ENCODE results near the gene R3HDM1. TPM values are rescaled to one million over a fixed set of nuclear protein-coding genes. Genes with fewer than 3 reads are reported as not detected.

The R3HDM1 gene
- total RNA-seq, 1 experiment from 2014 or later = 62.6 TPM

- H3K27me3 ChIP-seq (ENCODE audit: control insufficient read depth, insufficient read depth, low read length) = no peaks in the 10 kb centered on the region
- H3K36me3 ChIP-seq (ENCODE audit: control insufficient read depth, insufficient read depth, low read length) = no peaks in the 10 kb centered on the region
- DNase-seq (ENCODE audit: low read depth, low spot score) (no peak), ATAC-seq (no peak)
- ChIA-PET POLR2A (interaction anchor here (0.5 kb wide), 1 partner anchor 728 kb away, joined by 5 read pairs; no protein-coding TSS in a partner anchor), CTCF (interaction anchor here (0.6 kb wide), 1 partner anchor 67 kb away, joined by 3 read pairs; no protein-coding TSS in a partner anchor)
- intact Hi-C loops (cut with micrococcal nuclease; ENCODE audit: unreplicated experiment) (no loop called here), in situ Hi-C loops (cut with HindIII; ENCODE audit: low pct_unique_long_range_greater_than_20kb, low sequenced_read_pairs) (no loop called here)
- no TSS peak for BruUV-seq (replicated peaks)
- H3K4me3 ChIP-seq (ENCODE audit: low read depth in 2 of 2, low read length in 2 of 2) = no peak overlapping the region
- TF ChIP-seq POLR2AphosphoS5 (IDR thresholded peaks at IDR 0.05; ENCODE audit: low read depth, low read length) (no peak), CTCF (IDR thresholded peaks at IDR 0.05) (no peak), SIN3A (IDR thresholded peaks at IDR 0.05; ENCODE audit: borderline replicate concordance, insufficient read depth, low read depth, low read length) (no peak), REST (IDR thresholded peaks at IDR 0.05; ENCODE audit: insufficient read depth in 1 of 2, low read depth in 2 of 2, low read length in 1 of 2) (no peak), TCF7L2 (IDR thresholded peaks at IDR 0.05; ENCODE audit: low read depth, low read length) (no peak)
- no peaks in the 10 kb centered on the region for H3K9me3 ChIP-seq (ENCODE audit: control insufficient read depth, insufficient read depth, low read depth, low read length)
- H3K4me1 ChIP-seq (ENCODE audit: control insufficient read depth, insufficient read depth, low read length) = no peaks in the 10 kb centered on the region
- no peak overlapping the region for H3K27ac ChIP-seq (ENCODE audit: low read length)
Measured at GRCh38 chr2:135733045-135733444, 201.8 kb downstream of the R3HDM1 start.

- no TSS peak for BruUV-seq (replicated peaks)
- H3K36me3 ChIP-seq (ENCODE audit: control insufficient read depth, insufficient read depth, low read length) = no peaks in the 10 kb centered on the region
- TF ChIP-seq REST (IDR thresholded peaks at IDR 0.05; ENCODE audit: insufficient read depth in 1 of 2, low read depth in 2 of 2, low read length in 1 of 2) (no peak), CTCF (IDR thresholded peaks at IDR 0.05) (no peak), POLR2AphosphoS5 (IDR thresholded peaks at IDR 0.05; ENCODE audit: low read depth, low read length) (no peak), SIN3A (IDR thresholded peaks at IDR 0.05; ENCODE audit: borderline replicate concordance, insufficient read depth, low read depth, low read length) (no peak), TCF7L2 (IDR thresholded peaks at IDR 0.05; ENCODE audit: low read depth, low read length) (no peak)
- no peak overlapping the region for H3K27ac ChIP-seq (ENCODE audit: low read length)
- H3K9me3 ChIP-seq (ENCODE audit: control insufficient read depth, insufficient read depth, low read depth, low read length) = no peaks in the 10 kb centered on the region
- ChIA-PET CTCF (no interaction called here), POLR2A (no interaction called here)
- ATAC-seq = no peak
- DNase-seq (ENCODE audit: low read depth, low spot score) = no peak
- H3K27me3 ChIP-seq (ENCODE audit: control insufficient read depth, insufficient read depth, low read length) = no peaks in the 10 kb centered on the region
- H3K4me3 ChIP-seq (ENCODE audit: low read depth in 2 of 2, low read length in 2 of 2) = no peak overlapping the region
- in situ Hi-C loops (cut with HindIII; ENCODE audit: low pct_unique_long_range_greater_than_20kb, low sequenced_read_pairs) = no loop called here
- H3K4me1 ChIP-seq (ENCODE audit: control insufficient read depth, insufficient read depth, low read length) = no peaks in the 10 kb centered on the region
- intact Hi-C loops (cut with micrococcal nuclease; ENCODE audit: unreplicated experiment) = no loop called here
Measured at GRCh38 chr2:135736546-135736945, 205.3 kb downstream of the R3HDM1 start.

Measured in Panc1 (cell line).